H1 (cell line): Measurements from ENCODE around the gene PDLIM4. TPM values are rescaled to one million over a fixed set of nuclear protein-coding genes. Genes with fewer than 3 reads are reported as not detected.

ENCODE experiments used
- CTCF ChIA-PET: fragments of 300-600 bp; sonication (Branson Sonifier 250); formaldehyde crosslinking; loops from one replicate; lab custom pipeline; 2021; ENCODE audit not compliant: partially characterized antibody; lab: Charles Lee
- POLR2A ChIA-PET: fragments of 300-600 bp; sonication (Branson Sonifier 250); formaldehyde crosslinking; loops from one replicate; lab custom pipeline; 2021; ENCODE audit warnings: inconsistent platforms; ENCODE audit not compliant: partially characterized antibody; lab: Charles Lee
- DNase-seq, 2 experiments: peaks; one replicate each; pipeline versions ENCODE4 v3.0.0 to v3.0.0-alpha.2; 2010 to 2022; ENCODE audit warnings: low spot score in 2 of 2, low read depth in 1 of 2, mixed read lengths in 1 of 2
- FAIRE-seq: peaks from 2 replicates; lab custom pipeline; 2011; peaks lifted over from hg19 to GRCh38; lab: Jason Lieb, UNC
- H2AFZ ChIP-seq: 2 replicates; pipeline ENCODE4 v1.8.1; 2012; ENCODE audit warnings: low read length, inconsistent platforms
- H2AK5ac ChIP-seq: 2 replicates; pipeline ENCODE4 v1.6.1; 2013; ENCODE audit warnings: low read depth, low read length
- H2BK120ac ChIP-seq: replicated peaks from 2 replicates; pipeline ENCODE3; 2013; ENCODE audit warnings: low read depth, low read length, inconsistent platforms
- H2BK12ac ChIP-seq: 2 replicates; pipeline ENCODE4 v1.6.1; 2013; ENCODE audit warnings: low read depth, low read length
- H2BK15ac ChIP-seq: 2 replicates; pipeline ENCODE4 v1.6.1; 2013; ENCODE audit warnings: low read length
- H2BK20ac ChIP-seq: 2 replicates; pipeline ENCODE4 v1.6.1; 2013; ENCODE audit warnings: low read length
- H2BK5ac ChIP-seq: 2 replicates; pipeline ENCODE4 v1.6.1; 2013; ENCODE audit warnings: low read depth, low read length
- H3K14ac ChIP-seq: 2 replicates; pipeline ENCODE4 v1.6.1; 2013; ENCODE audit warnings: inconsistent platforms; ENCODE audit not compliant: insufficient read length
- H3K18ac ChIP-seq: 2 replicates; pipeline ENCODE4 v1.6.1; 2013; ENCODE audit warnings: low read length; ENCODE audit errors: extremely low read depth
- H3K23ac ChIP-seq: 2 replicates; pipeline ENCODE4 v1.6.1; 2013; ENCODE audit warnings: inconsistent platforms; ENCODE audit not compliant: insufficient read length
- H3K23me2 ChIP-seq: 2 replicates; pipeline ENCODE4 v1.6.1; 2013; ENCODE audit warnings: low read depth, low read length
- H3K27ac ChIP-seq: 2 replicates; pipeline ENCODE4 v1.6.1; 2011; ENCODE audit warnings: low read depth, low read length, inconsistent platforms
- H3K27me3 ChIP-seq, 4 experiments: replicated peaks in 1 of 4; 1 replicate in 1 of 4; 2 replicates in 3 of 4; pipeline versions ENCODE4 v1.6.1 to v1.8.1; 2011 to 2013; ENCODE audit warnings: low read length in 3 of 4, mild to moderate bottlenecking in 3 of 4, inconsistent platforms in 2 of 4, mixed read lengths in 2 of 4, moderate library complexity in 1 of 4; ENCODE audit not compliant: control insufficient read depth in 3 of 4, insufficient read depth in 3 of 4; ENCODE audit errors: extremely low read depth in 1 of 4
- H3K36me3 ChIP-seq, 4 experiments: 2 replicates each; pipeline versions ENCODE4 v1.6.1 to v1.8.1; 2011 to 2013; ENCODE audit warnings: mild to moderate bottlenecking in 4 of 4, low read length in 3 of 4, moderate library complexity in 2 of 4, control low read depth in 1 of 4, inconsistent platforms in 1 of 4; ENCODE audit not compliant: insufficient read depth in 4 of 4, control insufficient read depth in 2 of 4
- H3K4ac ChIP-seq: replicated peaks from 2 replicates; pipeline ENCODE3; 2013; ENCODE audit warnings: low read length, low read depth, mixed read lengths, inconsistent platforms; ENCODE audit not compliant: insufficient read length
- H3K4me1 ChIP-seq, 4 experiments: replicated peaks in 1 of 4; 1 replicate in 1 of 4; 2 replicates in 3 of 4; pipeline versions ENCODE4 v1.6.1 to v1.8.1; 2011 to 2013; ENCODE audit warnings: low read length in 3 of 4, inconsistent platforms in 2 of 4, mixed read lengths in 1 of 4; ENCODE audit not compliant: insufficient read depth in 4 of 4, control insufficient read depth in 3 of 4
- H3K4me2 ChIP-seq, 2 experiments: 2 replicates each; pipeline versions ENCODE4 v1.6.1 to v1.8.1; 2011 to 2013; ENCODE audit warnings: low read depth in 2 of 2, low read length in 2 of 2, control low read depth in 1 of 2, inconsistent platforms in 1 of 2, mild to moderate bottlenecking in 1 of 2; ENCODE audit not compliant: insufficient read depth in 1 of 2
- H3K4me3 ChIP-seq, 4 experiments: fragments of 200-600, 300-600 bp in 1 of 4; sonication (generic), shearing (Covaris generic), sonication (Bioruptor Twin) in 1 of 4; 2 replicates each; pipeline versions ENCODE4 v1.5.1 to v1.8.1; 2011 to 2016; ENCODE audit warnings: low read length in 4 of 4, low read depth in 3 of 4, control low read depth in 2 of 4, inconsistent platforms in 2 of 4, mild to moderate bottlenecking in 2 of 4, mixed read lengths in 1 of 4, moderate library complexity in 1 of 4; ENCODE audit not compliant: insufficient read depth in 2 of 4; ENCODE audit errors: extremely low read depth in 1 of 4
- H3K56ac ChIP-seq: replicated peaks from 2 replicates; pipeline ENCODE3; 2013; ENCODE audit warnings: low read depth, mild to moderate bottlenecking, mixed read lengths, low read length, inconsistent platforms; ENCODE audit not compliant: insufficient read length
- H3K79me1 ChIP-seq: 2 replicates; pipeline ENCODE4 v1.6.1; 2013; ENCODE audit warnings: low read depth, low read length, control low read depth
- H3K79me2 ChIP-seq, 2 experiments: 2 replicates each; pipeline versions ENCODE4 v1.6.1 to v1.8.1; 2012 to 2013; ENCODE audit warnings: low read length in 2 of 2, mild to moderate bottlenecking in 2 of 2, inconsistent platforms in 1 of 2; ENCODE audit not compliant: insufficient read depth in 2 of 2, control insufficient read depth in 1 of 2
- H3K9ac ChIP-seq, 4 experiments: replicated peaks in 1 of 4; 1 replicate in 1 of 4; 2 replicates in 3 of 4; pipeline versions ENCODE4 v1.6.1 to v1.8.1; 2011 to 2013; ENCODE audit warnings: low read depth in 3 of 4, low read length in 3 of 4, control low read depth in 2 of 4, mild to moderate bottlenecking in 2 of 4, moderate library complexity in 2 of 4, inconsistent platforms in 1 of 4; ENCODE audit errors: extremely low read depth in 1 of 4
- H3K9me3 ChIP-seq, 2 experiments: 2 replicates each; pipeline versions ENCODE4 v1.6.1 to v1.8.1; 2012 to 2013; ENCODE audit warnings: mild to moderate bottlenecking in 2 of 2, moderate library complexity in 2 of 2, control low read depth in 1 of 2, inconsistent platforms in 1 of 2, low read depth in 1 of 2, low read length in 1 of 2, mixed read lengths in 1 of 2; ENCODE audit not compliant: insufficient read depth in 2 of 2
- H4K20me1 ChIP-seq, 2 experiments: replicated peaks in 1 of 2; 2 replicates each; pipeline versions ENCODE3 to v1.8.1; 2011 to 2013; ENCODE audit warnings: inconsistent platforms in 2 of 2, low read length in 2 of 2, mild to moderate bottlenecking in 1 of 2; ENCODE audit not compliant: insufficient read depth in 2 of 2, control insufficient read depth in 1 of 2
- H4K5ac ChIP-seq: 2 replicates; pipeline ENCODE4 v1.6.1; 2013; ENCODE audit warnings: low read length, low read depth, mixed read lengths, inconsistent platforms; ENCODE audit not compliant: insufficient read length
- H4K8ac ChIP-seq: 2 replicates; pipeline ENCODE4 v1.8.0; 2013; ENCODE audit warnings: mild to moderate bottlenecking, moderate library complexity, low read length, inconsistent platforms; ENCODE audit not compliant: insufficient read depth; ENCODE audit errors: extremely low read depth
- H4K91ac ChIP-seq: replicated peaks from 2 replicates; pipeline ENCODE3; 2013; ENCODE audit warnings: low read length, mixed read lengths, inconsistent platforms; ENCODE audit not compliant: insufficient read length
- EGR1 ChIP-seq: IDR thresholded peaks from 2 replicates; pipeline ENCODE4 v1.6.1; 2011; ENCODE audit warnings: low read depth, low read length, borderline replicate concordance
- JUND ChIP-seq: IDR thresholded peaks from 2 replicates; pipeline ENCODE4 v1.6.1; 2011; ENCODE audit warnings: mild to moderate bottlenecking, improper control_type of control experiment, low read length
- SIRT6 ChIP-seq: IDR thresholded peaks from one replicate; pipeline ENCODE4 v1.7.1; 2012; ENCODE audit warnings: low read length, inconsistent platforms
- TCF12 ChIP-seq: IDR thresholded peaks from 2 replicates; pipeline ENCODE4 v1.6.1; 2011; ENCODE audit warnings: low read depth, mild to moderate bottlenecking, low read length
- WGBS, 2 experiments: shearing (Covaris generic) in 1 of 2; methylation state at CpG; one replicate each; pipeline versions ENCODE4 v1.1.6 to v1.1.7; 2013 to 2015; ENCODE audit warnings: low lambda C conversion rate in 2 of 2, mixed read lengths in 2 of 2, inconsistent platforms in 1 of 2, low coverage in 1 of 2, missing lambda C conversion rate in 1 of 2; ENCODE audit not compliant: insufficient replicate concordance in 2 of 2, insufficient coverage in 1 of 2, insufficient read length in 1 of 2; ENCODE audit errors: extremely low coverage in 1 of 2, missing lambda C conversion rate in 1 of 2; 5-methylcytosine and 5-hydroxymethylcytosine counted together
- polyA plus RNA-seq, 7 experiments: library from polyadenylated mRNA; depleted of rRNA in 3 of 7; stranded (reverse) in 5 of 7; unstranded in 2 of 7; fragments of >200 nt in 5 of 7; fragments of 200-250 nt in 2 of 7; gene quantifications; 1 replicate in 5 of 7; 2 replicates in 1 of 7; 4 replicates in 1 of 7; pipeline versions ENCODE4 v1.2.1 to v1.2.3, GENCODE V29; 2011 to 2013; ENCODE audit warnings: missing spikeins in 2 of 7, mixed read lengths in 2 of 7
- total RNA-seq: library from RNA; stranded (reverse); fragmentation: NEBNext Ultra II Directional; extraction: Animal tissue kit (Norgen Biotek cat#: 25700); gene quantifications from 2 replicates; pipeline ENCODE4 v1.2.1, GENCODE V29; 2021

PDLIM4 gene
- total and polyA plus RNA-seq, 2 of the 8 experiments (the other 6 are each of a cell fraction or from before 2014, with no cell fraction given) = 10.7 to 29.1 TPM

DNA sequence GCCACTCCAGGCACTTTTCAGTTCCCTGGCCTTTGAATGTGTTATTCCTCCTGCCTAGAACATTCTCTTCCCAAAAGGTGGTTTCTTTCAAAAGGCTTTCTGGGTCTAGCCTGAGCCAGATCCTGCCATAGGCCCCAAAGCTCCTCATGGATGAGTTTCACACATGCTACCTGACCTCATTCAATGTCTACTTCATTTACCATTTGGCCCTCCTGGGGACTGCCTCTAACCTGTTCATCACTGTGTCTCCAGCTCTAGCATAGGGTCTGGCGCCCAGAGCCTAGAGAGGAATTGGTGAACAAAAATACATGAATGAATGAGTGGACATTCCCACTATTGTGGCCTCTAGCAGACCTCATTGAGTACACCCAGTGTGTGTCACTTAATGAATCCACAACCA is 24.4 kb upstream of the PDLIM4 start:
- H3K56ac ChIP-seq = no peak overlapping the region
- H3K4me2 ChIP-seq = no peak overlapping the region
- no peak overlapping the region for H3K23ac ChIP-seq
- no peak overlapping the region for H2BK12ac ChIP-seq
- CTCF ChIA-PET = no interaction called here
- H2BK5ac ChIP-seq = no peak overlapping the region
- no peak overlapping the region for H2BK120ac ChIP-seq
- no peaks in the 10 kb centered on the region for H3K79me1 ChIP-seq
- POLR2A ChIA-PET = no interaction called here
- H2BK20ac ChIP-seq = no peak overlapping the region
- H3K9me3 ChIP-seq = no peaks in the 10 kb centered on the region
- no peak overlapping the region for H3K4me3 ChIP-seq
- no peak overlapping the region for H3K18ac ChIP-seq
- no peak overlapping the region for H3K27ac ChIP-seq
- no peaks in the 10 kb centered on the region; the same call in 1 of the 2 replicates for H3K23me2 ChIP-seq
- H4K8ac ChIP-seq = no peak overlapping the region
- H3K79me2 ChIP-seq = no peaks in the 10 kb centered on the region
- H2AFZ ChIP-seq = no peak overlapping the region
- no peak overlapping the region for H4K91ac ChIP-seq
- no peak overlapping the region for H3K14ac ChIP-seq
- H4K20me1 ChIP-seq = peaks cover 0 to 2% of the 10 kb centered on the region in 2 experiments
- H3K27me3 ChIP-seq = peaks cover 0 to 12% (median 4%) of the 10 kb centered on the region in 4 experiments; a peak in 4 of 7 replicates
- no peak for DNase-seq
- no peak overlapping the region for H2BK15ac ChIP-seq
- H3K4ac ChIP-seq = no peak overlapping the region
- H3K4me1 ChIP-seq = no peaks in the 10 kb centered on the region; a peak in 1 of 7 replicates
- H3K9ac ChIP-seq = no peak overlapping the region
- no peak for TF ChIP-seq SIRT6
- TF ChIP-seq TCF12 = no peak
- no peak for TF ChIP-seq EGR1
- no peak for TF ChIP-seq JUND
- no peaks in the 10 kb centered on the region for H3K36me3 ChIP-seq
- no peak for FAIRE-seq
- no peak overlapping the region for H2AK5ac ChIP-seq
- no peak overlapping the region for H4K5ac ChIP-seq
- WGBS, 2 experiments = 87% methylated on average over 1 of the region's 1 CpG; no CpG with 5 or more reads in 1 of the 2 experiments
